AG10803 (cell line): ENCODE data around the gene KCNT2.

Source experiments
- DNase-seq: peaks from one replicate; pipeline ENCODE4 v3.0.0; 2010; ENCODE audit warnings: low read depth
- H3K4me3 ChIP-seq: 2 replicates; pipeline ENCODE4 v1.5.1; 2011; ENCODE audit warnings: mild to moderate bottlenecking, low read length, control low read depth
- CTCF ChIP-seq: conservative IDR thresholded peaks from 2 replicates; pipeline ENCODE4 v1.5.1; 2011; ENCODE audit warnings: mild to moderate bottlenecking, low read length, control low read depth, inconsistent platforms

The KCNT2 gene

GRCh38 chr1:196608390-196609369, at the start of gene KCNT2:
Gene KCNT2, minus strand, starts transcription at chr1:196608440. Its CDS starts 131 bp downstream, at chr1:196608309.
- peak within 1 kb of the TSS; percentile 61 for H3K4me3 ChIP-seq
- TF ChIP-seq CTCF = no peak
- DNase-seq = peak; percentile 17

GRCh38 chr1:196655494-196655893, 47.3 kb upstream of the KCNT2 start:
- TF ChIP-seq CTCF = no peak
- no peak for DNase-seq
- no peak overlapping the region for H3K4me3 ChIP-seq

GRCh38 chr1:196655071-196655470, 46.8 kb upstream of the KCNT2 start:
- no peak for DNase-seq
- TF ChIP-seq CTCF = no peak
- no peak overlapping the region for H3K4me3 ChIP-seq

- TF ChIP-seq CTCF = no peak
- DNase-seq = no peak
- H3K4me3 ChIP-seq = no peak overlapping the region
These were observed 46.0 kb upstream of the KCNT2 start for GRCh38 chr1:196654271-196654670.

- peak within 1 kb of the TSS; percentile 39 for H3K4me3 ChIP-seq
- peak; percentile 82 for DNase-seq
- no peak for TF ChIP-seq CTCF
These were observed 43.5 kb upstream of the KCNT2 start, which contains the start of gene CFH for GRCh38 chr1:196651637-196652215. Gene CFH, plus strand, starts transcription at chr1:196652043. Its CDS starts 75 bp downstream, at chr1:196652118.

GRCh38 chr1:196651079-196651478, 42.8 kb upstream of the KCNT2 start:
- H3K4me3 ChIP-seq = no peak overlapping the region
- no peak for TF ChIP-seq CTCF
- no peak for DNase-seq
